SH-SY5Y (cell line): Measurements from ENCODE around the gene ITGAX.

Experiments
- GATA2 ChIP-seq: IDR thresholded peaks from 2 replicates; pipeline ENCODE4 v1.6.1; 2011; ENCODE audit warnings: mild to moderate bottlenecking, low read depth, low read length
- GATA3 ChIP-seq: IDR thresholded peaks from 2 replicates; pipeline ENCODE4 v1.6.1; 2011; ENCODE audit warnings: low read depth, mild to moderate bottlenecking, low read length, moderate library complexity

The ITGAX gene

DNA sequence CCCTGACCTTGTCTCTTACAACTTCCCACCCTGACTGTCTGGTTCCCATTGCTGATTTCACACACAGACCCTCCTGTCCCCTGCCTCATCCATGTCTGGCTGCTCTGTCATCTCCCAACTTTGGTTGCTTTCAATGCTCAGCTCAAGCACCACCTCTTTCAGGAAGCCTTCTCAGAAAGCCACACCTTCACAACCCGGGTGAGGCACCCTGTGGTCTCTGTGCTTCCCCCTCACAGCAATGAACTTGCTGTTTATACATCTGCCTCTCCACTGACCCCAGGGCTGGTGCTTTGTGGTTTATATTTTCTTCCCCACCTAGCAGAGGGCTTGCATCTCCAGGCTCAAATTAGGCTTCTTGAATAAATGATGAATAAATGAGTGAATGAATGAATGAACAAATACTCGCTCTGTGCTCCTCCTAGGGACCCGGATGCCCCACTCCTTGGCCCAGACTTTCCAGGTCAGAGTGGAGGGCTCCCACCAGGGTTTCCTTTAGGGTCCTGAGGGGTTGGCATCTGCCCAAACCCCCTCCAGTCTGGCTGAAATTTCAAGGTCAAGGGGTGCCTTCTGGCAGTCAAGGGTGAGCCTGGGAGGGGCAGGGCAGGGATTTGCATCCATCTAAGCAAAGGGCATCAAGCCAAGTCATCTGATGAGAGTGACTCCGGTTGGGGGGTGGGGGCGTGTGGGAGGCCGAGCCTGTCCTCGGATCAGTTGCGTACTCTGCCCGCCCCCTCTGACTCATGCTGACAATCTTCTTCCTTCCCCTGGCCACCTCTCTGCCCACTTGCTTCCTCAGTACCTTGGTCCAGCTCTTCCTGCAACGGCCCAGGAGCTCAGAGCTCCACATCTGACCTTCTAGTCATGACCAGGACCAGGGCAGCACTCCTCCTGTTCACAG is at the start of gene ITGAX:
TSS of gene ITGAX (plus strand) at position 783 of the 898 bp plus-strand sequence. CDS start at position 862, 79 bp downstream.
- no peak for TF ChIP-seq GATA3
- TF ChIP-seq GATA2, result no peak

DNA sequence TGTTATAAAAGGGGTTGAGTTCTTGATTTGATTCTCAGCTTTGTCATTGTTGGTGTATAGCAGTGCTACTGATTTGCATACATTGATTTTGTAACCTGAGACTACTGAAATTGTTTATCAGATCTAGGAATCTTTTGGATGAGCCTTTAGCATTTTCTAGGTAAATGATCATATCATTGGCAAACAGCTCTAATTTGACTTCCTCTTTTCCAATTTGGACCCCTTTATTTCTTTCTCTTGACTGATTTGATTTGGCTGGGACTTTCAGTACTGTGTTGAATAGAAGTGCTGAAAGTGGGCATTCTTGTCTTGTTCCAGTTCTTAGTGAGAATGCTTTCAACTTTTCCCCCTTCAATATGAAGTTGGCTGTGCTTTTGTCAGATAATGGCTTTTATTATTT is 49.8 kb upstream of the ITGAX start:
- TF ChIP-seq GATA2 (no peak), GATA3 (no peak)

DNA sequence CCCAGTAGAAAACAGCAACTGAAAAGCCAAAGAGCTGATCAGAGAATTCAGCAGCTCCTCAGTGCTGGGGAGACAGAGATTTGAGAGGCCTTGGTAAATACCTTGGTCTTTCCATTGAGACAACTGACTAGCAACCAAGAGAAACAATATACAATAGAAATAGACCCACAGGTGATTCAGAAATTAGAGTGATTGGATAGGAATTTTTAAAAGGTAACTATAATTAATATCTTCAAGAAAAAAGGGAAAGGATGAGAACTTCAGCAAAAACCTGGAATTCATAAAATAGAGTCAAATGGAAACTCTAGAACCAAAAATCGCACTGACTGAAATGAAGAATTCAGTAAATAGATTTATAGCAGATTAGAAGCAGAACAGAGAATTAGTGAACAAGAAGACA is 32.5 kb upstream of the ITGAX start:
- TF ChIP-seq GATA3 (no peak), GATA2 (no peak)

DNA sequence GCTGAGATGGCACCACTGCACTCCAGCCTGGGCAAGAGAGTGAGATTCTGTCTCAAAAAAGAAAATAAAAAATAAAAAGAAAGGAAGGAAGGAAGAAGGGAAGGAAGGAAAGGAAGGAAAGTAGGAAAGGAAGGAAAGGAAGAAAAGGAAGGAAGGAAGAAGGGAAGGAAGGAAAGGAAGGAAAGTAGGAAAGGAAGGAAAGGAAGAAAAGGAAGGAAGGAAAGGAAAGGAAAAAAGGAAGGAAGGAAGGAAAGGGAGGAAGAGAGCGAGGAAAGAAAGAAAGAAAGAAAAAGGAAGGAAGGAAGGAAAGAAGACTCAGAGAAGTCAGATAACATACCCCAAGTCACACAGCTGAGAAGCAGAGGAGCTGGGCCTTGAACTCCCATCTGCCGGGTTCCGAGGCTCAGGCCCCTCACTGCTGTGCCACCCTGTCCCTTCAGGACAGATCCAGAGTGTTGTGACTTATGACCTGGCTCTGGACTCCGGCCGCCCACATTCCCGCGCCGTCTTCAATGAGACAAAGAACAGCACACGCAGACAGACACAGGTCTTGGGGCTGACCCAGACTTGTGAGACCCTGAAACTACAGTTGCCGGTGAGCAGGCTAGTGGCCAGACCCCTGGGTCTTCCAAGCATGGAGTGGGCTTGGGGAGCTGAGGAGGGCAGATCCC is 30.9 kb upstream of the ITGAX start:
- no peak for TF ChIP-seq GATA2

DNA sequence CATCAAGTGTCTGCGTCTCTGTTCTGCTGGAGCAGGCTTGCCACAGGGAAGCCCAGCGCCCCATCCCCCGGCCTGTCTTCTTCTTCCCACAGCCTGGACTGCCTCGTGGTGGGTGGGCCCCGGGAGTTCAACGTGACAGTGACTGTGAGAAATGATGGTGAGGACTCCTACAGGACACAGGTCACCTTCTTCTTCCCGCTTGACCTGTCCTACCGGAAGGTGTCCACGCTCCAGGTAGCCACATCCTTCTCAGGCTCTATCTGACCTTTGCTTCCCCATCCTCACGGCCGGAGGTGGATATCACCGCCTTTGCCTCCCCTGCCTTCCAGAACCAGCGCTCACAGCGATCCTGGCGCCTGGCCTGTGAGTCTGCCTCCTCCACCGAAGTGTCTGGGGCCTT is 29.8 kb upstream of the ITGAX start:
- TF ChIP-seq GATA2, result no peak
- no peak for TF ChIP-seq GATA3

DNA sequence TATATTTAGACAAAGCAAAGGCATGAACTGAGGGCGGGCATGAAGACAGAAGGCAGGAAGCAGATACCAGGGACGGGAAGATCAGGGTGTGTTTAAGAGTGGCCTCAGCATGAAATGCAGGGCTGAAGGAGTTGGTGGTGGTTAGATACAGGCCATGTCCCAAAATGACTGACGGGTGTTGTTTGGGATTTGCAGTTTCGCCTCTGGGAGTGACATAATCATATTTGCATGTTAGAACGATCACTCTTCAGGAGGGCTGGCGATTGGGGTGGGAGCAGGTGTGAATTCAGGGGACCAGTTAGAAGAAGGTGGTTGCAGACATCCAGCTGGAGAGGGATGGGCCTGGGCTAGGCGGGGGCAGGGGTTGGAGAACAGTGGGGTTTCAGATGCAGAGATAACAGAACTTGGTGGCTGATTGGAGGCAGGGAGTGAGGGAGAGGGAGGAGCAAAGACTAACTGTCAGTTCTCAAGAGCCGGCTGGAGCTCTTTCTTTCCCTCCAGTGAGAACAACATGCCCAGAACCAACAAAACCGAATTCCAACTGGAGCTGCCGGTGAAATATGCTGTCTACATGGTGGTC is 27.2 kb upstream of the ITGAX start:
- TF ChIP-seq GATA2, result no peak
- no peak for TF ChIP-seq GATA3

DNA sequence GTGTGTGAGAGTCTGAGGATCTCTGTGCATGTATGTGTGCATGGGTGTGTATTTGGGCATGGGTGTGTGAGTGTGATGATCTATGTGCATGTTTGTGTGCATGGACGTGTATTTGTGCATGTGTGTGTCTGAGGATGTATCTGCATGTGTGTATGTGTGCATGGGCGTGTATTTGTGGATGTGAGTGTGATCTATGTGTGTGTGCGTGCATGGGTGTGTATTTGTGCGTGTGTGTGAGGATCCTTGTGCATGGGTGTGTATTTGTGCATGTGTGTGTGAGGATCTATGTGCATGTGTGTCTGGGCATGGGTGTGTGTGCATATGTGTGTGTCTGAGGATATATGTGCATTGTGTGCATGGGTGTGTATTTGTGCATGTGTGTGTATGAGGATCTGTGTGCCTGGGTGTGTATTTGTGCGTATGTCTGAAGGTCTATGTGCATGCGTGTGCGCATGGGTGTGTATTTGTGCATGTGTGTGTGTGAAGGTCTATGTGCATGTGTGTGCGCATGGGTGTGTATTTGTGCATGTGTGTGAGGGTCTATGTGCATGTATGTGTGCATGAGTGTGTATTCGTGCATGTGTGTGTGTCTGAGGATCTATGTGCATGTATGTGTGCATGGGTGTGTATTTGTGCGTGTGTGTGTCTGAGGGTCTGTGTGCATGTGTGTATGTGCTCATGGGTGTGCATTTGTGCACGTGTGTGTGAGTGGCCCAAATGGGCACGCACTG is 26.5 kb upstream of the ITGAX start:
- TF ChIP-seq GATA2 (no peak), GATA3 (no peak)

DNA sequence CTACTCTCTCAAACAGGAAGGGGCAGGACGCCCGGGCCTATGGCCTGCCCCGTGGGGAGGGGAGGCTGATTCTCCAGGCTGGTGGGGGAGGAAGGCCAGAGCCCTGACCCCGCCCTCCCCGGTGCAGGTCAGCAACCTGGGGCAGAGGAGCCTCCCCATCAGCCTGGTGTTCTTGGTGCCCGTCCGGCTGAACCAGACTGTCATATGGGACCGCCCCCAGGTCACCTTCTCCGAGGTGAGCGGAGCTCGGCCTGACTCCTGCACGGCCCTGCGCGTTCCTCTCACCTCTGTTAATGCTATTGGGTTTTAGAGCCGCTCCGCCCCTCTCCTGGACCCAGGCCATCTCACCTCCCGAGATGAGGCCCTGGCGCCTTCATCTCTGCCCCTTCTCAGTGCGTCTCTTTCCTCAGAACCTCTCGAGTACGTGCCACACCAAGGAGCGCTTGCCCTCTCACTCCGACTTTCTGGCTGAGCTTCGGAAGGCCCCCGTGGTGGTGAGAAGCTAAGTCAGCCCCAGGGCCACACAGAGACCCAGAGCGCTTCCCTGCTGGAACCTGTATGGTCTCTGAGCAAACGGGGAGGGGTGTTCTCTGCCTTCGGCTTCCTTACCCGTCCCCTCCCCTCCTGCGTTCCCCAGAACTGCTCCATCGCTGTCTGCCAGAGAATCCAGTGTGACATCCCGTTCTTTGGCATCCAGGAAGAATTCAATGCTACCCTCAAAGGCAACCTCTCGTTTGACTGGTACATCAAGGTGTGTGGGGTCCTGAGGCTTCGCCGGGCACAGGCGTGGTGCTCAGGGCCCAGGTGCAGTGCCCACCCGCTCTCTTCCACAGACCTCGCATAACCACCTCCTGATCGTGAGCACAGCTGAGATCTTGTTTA is 25.1 kb upstream of the ITGAX start:
- TF ChIP-seq GATA3 (no peak), GATA2 (no peak)

DNA sequence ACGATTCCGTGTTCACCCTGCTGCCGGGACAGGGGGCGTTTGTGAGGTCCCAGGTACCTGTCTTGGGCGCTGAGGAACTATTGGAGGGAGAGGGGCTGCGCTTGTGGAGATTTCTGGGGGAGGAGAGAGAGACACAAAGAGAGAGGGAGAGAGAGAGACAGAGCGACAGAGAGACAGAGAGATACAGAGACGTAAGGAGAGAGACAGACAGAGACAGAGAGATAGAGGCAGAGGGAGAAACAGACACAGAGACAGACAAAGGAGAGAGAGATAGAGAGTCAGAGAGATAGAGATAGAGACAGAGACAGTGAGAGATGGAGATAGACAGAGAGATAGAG is 24.5 kb upstream of the ITGAX start:
- no peak for TF ChIP-seq GATA3
- TF ChIP-seq GATA2, result no peak

DNA sequence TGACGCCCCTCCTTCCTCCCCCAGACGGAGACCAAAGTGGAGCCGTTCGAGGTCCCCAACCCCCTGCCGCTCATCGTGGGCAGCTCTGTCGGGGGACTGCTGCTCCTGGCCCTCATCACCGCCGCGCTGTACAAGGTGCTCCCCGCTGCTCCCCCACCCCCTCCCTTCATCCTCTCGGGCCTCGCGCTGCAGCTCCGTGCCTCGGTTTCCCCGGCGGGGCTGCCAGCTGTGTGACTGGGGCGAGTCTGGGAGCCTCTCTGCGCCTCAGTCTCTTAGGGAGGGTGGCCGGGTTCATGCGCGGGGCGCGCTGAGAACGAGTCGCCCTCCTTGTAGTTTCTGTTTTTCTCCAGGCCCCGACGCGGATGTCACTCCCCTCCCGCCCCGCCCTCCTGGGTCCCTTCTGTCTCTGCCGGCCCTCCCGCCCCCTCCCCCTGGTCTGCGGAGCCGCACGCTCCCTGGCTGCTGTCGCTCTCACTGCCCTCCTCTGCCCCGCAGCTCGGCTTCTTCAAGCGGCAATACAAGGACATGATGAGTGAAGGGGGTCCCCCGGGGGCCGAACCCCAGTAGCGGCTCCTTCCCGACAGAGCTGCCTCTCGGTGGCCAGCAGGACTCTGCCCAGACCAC is 23.7 kb upstream of the ITGAX start:
- no peak for TF ChIP-seq GATA3
- no peak for TF ChIP-seq GATA2

DNA sequence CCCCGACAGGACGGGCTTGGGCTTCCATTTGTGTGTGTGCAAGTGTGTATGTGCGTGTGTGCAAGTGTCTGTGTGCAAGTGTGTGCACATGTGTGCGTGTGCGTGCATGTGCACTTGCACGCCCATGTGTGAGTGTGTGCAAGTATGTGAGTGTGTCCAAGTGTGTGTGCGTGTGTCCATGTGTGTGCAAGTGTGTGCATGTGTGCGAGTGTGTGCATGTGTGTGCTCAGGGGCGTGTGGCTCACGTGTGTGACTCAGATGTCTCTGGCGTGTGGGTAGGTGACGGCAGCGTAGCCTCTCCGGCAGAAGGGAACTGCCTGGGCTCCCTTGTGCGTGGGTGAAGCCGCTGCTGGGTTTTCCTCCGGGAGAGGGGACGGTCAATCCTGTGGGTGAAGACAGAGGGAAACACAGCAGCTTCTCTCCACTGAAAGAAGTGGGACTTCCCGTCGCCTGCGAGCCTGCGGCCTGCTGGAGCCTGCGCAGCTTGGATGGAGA is 23.1 kb upstream of the ITGAX start:
- TF ChIP-seq GATA3 (no peak), GATA2 (no peak)

DNA sequence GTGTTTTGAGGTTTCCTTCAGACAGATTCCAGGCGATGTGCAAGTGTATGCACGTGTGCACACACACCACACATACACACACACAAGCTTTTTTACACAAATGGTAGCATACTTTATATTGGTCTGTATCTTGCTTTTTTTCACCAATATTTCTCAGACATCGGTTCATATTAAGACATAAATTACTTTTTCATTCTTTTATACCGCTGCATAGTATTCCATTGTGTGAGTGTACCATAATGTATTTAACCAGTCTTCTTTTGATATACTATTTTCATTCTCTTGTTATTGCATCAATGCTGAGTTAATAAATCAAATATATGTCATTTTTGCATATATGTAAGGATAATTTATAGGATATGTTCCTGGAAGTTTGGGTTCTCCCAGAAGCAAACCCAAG is 22.4 kb upstream of the ITGAX start:
- no peak for TF ChIP-seq GATA3
- TF ChIP-seq GATA2, result no peak
